WTC11 (cell line): ENCODE results near the gene HPSE2. TPM values are rescaled to one million over a fixed set of nuclear protein-coding genes. Genes with fewer than 3 reads are reported as not detected.
"Not testable (repeated sequence)": the region's sequence is repeated elsewhere in the genome, so short reads cannot be mapped to it uniquely, and the experiment has no call there.

Source experiments
- ATAC-seq: fragments of 200-7000 bp; cut with Tn5 transposase; 2 replicates; pipeline ENCODE4 v1.10.0; 2021; ENCODE audit warnings: mild to moderate bottlenecking, moderate library complexity
- CTCF ChIA-PET: fragments of 300-600 bp; sonication (Branson Sonifier 250); formaldehyde crosslinking; loops from one replicate; lab custom pipeline; 2021; ENCODE audit warnings: antibody characterized with exemption; lab: Charles Lee
- POLR2A ChIA-PET: fragments of 350-600 bp; sonication (Branson Sonifier 250); formaldehyde crosslinking; loops from one replicate; lab custom pipeline; 2021; ENCODE audit warnings: antibody characterized with exemption; lab: Charles Lee
- DNase-seq: peaks from one replicate; pipeline ENCODE4 v3.0.0; 2021; ENCODE audit warnings: low spot score
- H3K27ac Mint-ChIP-seq: 2 replicates; pipeline ENCODE4 v1.8.0; 2021; ENCODE audit warnings: mixed read lengths
- H3K27me3 Mint-ChIP-seq: 2 replicates; pipeline ENCODE4 v1.8.0; 2021; ENCODE audit warnings: low read depth, mild to moderate bottlenecking, moderate library complexity, mixed read lengths
- H3K36me3 Mint-ChIP-seq: 2 replicates; pipeline ENCODE4 v1.8.0; 2021; ENCODE audit warnings: mixed read lengths
- H3K4me1 Mint-ChIP-seq: 2 replicates; pipeline ENCODE4 v1.8.0; 2022; ENCODE audit warnings: mixed read lengths
- H3K4me3 Mint-ChIP-seq: 2 replicates; pipeline ENCODE4 v1.8.0; 2021; ENCODE audit warnings: mild to moderate bottlenecking, moderate library complexity, mixed read lengths
- H3K9me3 Mint-ChIP-seq: 2 replicates; pipeline ENCODE4 v1.8.0; 2021; ENCODE audit warnings: mixed read lengths
- ESRRA ChIP-seq: sonication (generic); formaldehyde crosslinking; IDR thresholded peaks from 2 replicates; pipeline ENCODE4 v1.8.1; 2022; ENCODE audit warnings: mild to moderate bottlenecking, missing genetic modification reagents, borderline replicate concordance
- ETV6 ChIP-seq: sonication (generic); formaldehyde crosslinking; IDR thresholded peaks from 2 replicates; pipeline ENCODE4 v1.8.1; 2022; ENCODE audit warnings: mild to moderate bottlenecking, missing genetic modification reagents
- JUN ChIP-seq: sonication (generic); formaldehyde crosslinking; IDR thresholded peaks from 2 replicates; pipeline ENCODE4 v1.8.0; 2023; ENCODE audit warnings: mild to moderate bottlenecking, missing genetic modification reagents
- MAX ChIP-seq: sonication (generic); formaldehyde crosslinking; IDR thresholded peaks from 2 replicates; pipeline ENCODE4 v1.8.0; 2022; ENCODE audit warnings: mild to moderate bottlenecking, missing genetic modification reagents
- NFATC4 ChIP-seq: fragments of 250-450 bp; sonication (Bioruptor Pico); IDR thresholded peaks from 2 replicates; pipeline ENCODE4 v1.9.0; 2021; ENCODE audit warnings: mild to moderate bottlenecking
- NFE2L1 ChIP-seq: sonication (generic); formaldehyde crosslinking; IDR thresholded peaks from 2 replicates; pipeline ENCODE4 v1.8.1; 2023; ENCODE audit warnings: missing genetic modification reagents
- NR1H2 ChIP-seq: sonication (generic); formaldehyde crosslinking; IDR thresholded peaks from 2 replicates; pipeline ENCODE4 v1.9.0; 2021; ENCODE audit warnings: mild to moderate bottlenecking, moderate library complexity, missing genetic modification reagents
- NR2C2 ChIP-seq: sonication (generic); formaldehyde crosslinking; IDR thresholded peaks from 2 replicates; pipeline ENCODE4 v1.8.0; 2022; ENCODE audit warnings: mild to moderate bottlenecking, missing genetic modification reagents
- SOX15 ChIP-seq: fragments of 250-450 bp; sonication (Bioruptor Pico); IDR thresholded peaks from 2 replicates; pipeline ENCODE4 v1.9.0; 2021; ENCODE audit warnings: mild to moderate bottlenecking
- ZMAT4 ChIP-seq: fragments of 250-450 bp; sonication (Bioruptor Pico); IDR thresholded peaks from 2 replicates; pipeline ENCODE4 v1.9.0; 2021; ENCODE audit warnings: mild to moderate bottlenecking
- ZNF263 ChIP-seq: sonication (generic); formaldehyde crosslinking; IDR thresholded peaks from 2 replicates; pipeline ENCODE4 v1.8.1; 2022; ENCODE audit warnings: low read depth, mild to moderate bottlenecking, moderate library complexity, missing genetic modification reagents
- ZNF416 ChIP-seq: fragments of 250-450 bp; sonication (Bioruptor Pico); IDR thresholded peaks from 2 replicates; pipeline ENCODE4 v1.9.0; 2021; ENCODE audit warnings: mild to moderate bottlenecking, inconsistent platforms
- ZNF423 ChIP-seq: fragments of 250-450 bp; sonication (Bioruptor Pico); IDR thresholded peaks from 2 replicates; pipeline ENCODE4 v2.1.2; 2022; ENCODE audit warnings: mild to moderate bottlenecking, moderate library complexity
- total RNA-seq: library from RNA; stranded (reverse); gene quantifications from 3 replicates; pipeline ENCODE4 v1.2.3, GENCODE V29; 2021
- TF ChIP-seq, protein P1 (sequence below): sonication (generic); formaldehyde crosslinking; IDR thresholded peaks from 2 replicates; pipeline ENCODE4 v1.8.1; 2023; ENCODE audit warnings: mild to moderate bottlenecking, missing genetic modification reagents, borderline replicate concordance
- TF ChIP-seq, protein P2 (sequence below): fragments of 250-450 bp; sonication (Bioruptor Pico); IDR thresholded peaks from 2 replicates; pipeline ENCODE4 v1.8.0; 2021; ENCODE audit warnings: mild to moderate bottlenecking
- TF ChIP-seq, protein P3 (sequence below): sonication (generic); formaldehyde crosslinking; IDR thresholded peaks from 2 replicates; pipeline ENCODE4 v1.8.0; 2022; ENCODE audit warnings: mild to moderate bottlenecking, missing genetic modification reagents
- TF ChIP-seq, protein P4 (sequence below): sonication (generic); formaldehyde crosslinking; IDR thresholded peaks from 2 replicates; pipeline ENCODE4 v1.8.1; 2022; ENCODE audit warnings: missing genetic modification reagents, borderline replicate concordance
- TF ChIP-seq, protein P5 (sequence below): sonication (generic); formaldehyde crosslinking; IDR thresholded peaks from 2 replicates; pipeline ENCODE4 v1.8.1; 2023; ENCODE audit warnings: mild to moderate bottlenecking, missing genetic modification reagents

HPSE2 gene
- total RNA-seq, 1 experiment from 2014 or later = 0.66 TPM

DNA sequence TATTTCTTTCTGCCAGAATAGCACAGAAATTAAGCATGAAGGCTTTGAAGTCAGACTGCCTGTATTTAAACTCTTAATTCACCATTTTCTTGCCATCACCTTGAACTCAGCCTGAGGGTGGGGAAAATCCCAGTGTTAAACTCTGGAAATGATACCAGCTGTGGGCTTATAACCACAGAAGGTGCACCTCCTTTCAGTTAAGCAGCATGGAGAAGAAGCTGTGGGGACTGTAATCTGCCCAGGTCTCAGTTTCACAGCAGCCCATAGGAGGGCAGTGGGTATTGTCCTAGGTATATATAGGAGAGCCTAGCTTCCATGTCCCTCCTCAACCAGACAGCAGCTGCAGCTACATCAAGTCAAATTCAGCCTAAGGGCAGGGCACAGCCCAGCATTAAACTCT, 241.6 kb downstream of the HPSE2 start:
- Mint-ChIP-seq H3K36me3 (no peaks in the 10 kb centered on the region), H3K4me1 (no peaks in the 10 kb centered on the region), H3K4me3 (no peak overlapping the region), H3K27me3 (no peaks in the 10 kb centered on the region), H3K27ac (no peak overlapping the region), H3K9me3 (peaks cover 3% of the 10 kb centered on the region; the same call in 1 of the 2 replicates)
- CTCF ChIA-PET = no interaction called here
- DNase-seq (no peak), ATAC-seq (no peak)
- POLR2A ChIA-PET = no interaction called here
- no peak for TF ChIP-seq NR1H2 (CRISPR knock-in tag)

DNA sequence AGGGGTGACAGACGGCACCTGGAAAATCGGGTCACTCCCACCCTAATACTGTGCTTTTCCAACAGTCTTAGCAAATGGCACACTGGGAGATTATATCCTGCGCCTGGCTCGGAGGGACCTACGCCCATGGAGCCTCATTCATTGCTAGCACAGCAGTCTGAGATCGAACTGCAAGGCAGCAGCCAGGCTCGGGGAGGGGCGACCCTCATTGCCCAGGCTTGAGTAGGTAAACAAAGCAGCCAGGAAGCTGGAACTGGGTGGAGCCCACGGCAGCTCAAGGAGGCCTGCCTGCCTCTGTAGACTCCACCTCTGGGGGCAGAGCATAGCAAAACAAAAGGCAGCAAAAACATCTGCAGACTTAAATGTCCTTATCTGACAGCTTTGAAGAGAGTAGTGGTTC, 251.9 kb downstream of the HPSE2 start:
- H3K27me3 Mint-ChIP-seq, POLR2A ChIA-PET, H3K36me3 Mint-ChIP-seq, ATAC-seq, DNase-seq, H3K27ac Mint-ChIP-seq, H3K4me1 Mint-ChIP-seq, H3K4me3 Mint-ChIP-seq, CTCF ChIA-PET: not testable (repeated sequence)
- peaks cover 18% of the 10 kb centered on the region for H3K9me3 Mint-ChIP-seq

GRCh38 chr10:98980353-98980752, 255.3 kb downstream of the HPSE2 start:
- no peak for ATAC-seq
- Mint-ChIP-seq H3K27me3 (no peaks in the 10 kb centered on the region), H3K36me3 (peaks cover 7% of the 10 kb centered on the region; the same call in 1 of the 2 replicates), H3K4me1 (no peaks in the 10 kb centered on the region), H3K4me3 (no peak overlapping the region), H3K9me3 (peaks cover 29% of the 10 kb centered on the region), H3K27ac (no peak overlapping the region)
- no peak for TF ChIP-seq ETV6 (CRISPR knock-in tag)
- TF ChIP-seq, protein P1, sequence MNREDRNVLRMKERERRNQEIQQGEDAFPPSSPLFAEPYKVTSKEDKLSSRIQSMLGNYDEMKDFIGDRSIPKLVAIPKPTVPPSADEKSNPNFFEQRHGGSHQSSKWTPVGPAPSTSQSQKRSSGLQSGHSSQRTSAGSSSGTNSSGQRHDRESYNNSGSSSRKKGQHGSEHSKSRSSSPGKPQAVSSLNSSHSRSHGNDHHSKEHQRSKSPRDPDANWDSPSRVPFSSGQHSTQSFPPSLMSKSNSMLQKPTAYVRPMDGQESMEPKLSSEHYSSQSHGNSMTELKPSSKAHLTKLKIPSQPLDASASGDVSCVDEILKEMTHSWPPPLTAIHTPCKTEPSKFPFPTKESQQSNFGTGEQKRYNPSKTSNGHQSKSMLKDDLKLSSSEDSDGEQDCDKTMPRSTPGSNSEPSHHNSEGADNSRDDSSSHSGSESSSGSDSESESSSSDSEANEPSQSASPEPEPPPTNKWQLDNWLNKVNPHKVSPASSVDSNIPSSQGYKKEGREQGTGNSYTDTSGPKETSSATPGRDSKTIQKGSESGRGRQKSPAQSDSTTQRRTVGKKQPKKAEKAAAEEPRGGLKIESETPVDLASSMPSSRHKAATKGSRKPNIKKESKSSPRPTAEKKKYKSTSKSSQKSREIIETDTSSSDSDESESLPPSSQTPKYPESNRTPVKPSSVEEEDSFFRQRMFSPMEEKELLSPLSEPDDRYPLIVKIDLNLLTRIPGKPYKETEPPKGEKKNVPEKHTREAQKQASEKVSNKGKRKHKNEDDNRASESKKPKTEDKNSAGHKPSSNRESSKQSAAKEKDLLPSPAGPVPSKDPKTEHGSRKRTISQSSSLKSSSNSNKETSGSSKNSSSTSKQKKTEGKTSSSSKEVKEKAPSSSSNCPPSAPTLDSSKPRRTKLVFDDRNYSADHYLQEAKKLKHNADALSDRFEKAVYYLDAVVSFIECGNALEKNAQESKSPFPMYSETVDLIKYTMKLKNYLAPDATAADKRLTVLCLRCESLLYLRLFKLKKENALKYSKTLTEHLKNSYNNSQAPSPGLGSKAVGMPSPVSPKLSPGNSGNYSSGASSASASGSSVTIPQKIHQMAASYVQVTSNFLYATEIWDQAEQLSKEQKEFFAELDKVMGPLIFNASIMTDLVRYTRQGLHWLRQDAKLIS = no peak
- TF ChIP-seq ZNF423 (CRISPR knock-in tag) = no peak
- TF ChIP-seq ZNF416 (CRISPR knock-in tag) = no peak
- TF ChIP-seq, protein P2, sequence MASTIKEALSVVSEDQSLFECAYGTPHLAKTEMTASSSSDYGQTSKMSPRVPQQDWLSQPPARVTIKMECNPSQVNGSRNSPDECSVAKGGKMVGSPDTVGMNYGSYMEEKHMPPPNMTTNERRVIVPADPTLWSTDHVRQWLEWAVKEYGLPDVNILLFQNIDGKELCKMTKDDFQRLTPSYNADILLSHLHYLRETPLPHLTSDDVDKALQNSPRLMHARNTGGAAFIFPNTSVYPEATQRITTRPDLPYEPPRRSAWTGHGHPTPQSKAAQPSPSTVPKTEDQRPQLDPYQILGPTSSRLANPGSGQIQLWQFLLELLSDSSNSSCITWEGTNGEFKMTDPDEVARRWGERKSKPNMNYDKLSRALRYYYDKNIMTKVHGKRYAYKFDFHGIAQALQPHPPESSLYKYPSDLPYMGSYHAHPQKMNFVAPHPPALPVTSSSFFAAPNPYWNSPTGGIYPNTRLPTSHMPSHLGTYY (CRISPR knock-in tag) = no peak
- no peak for TF ChIP-seq NFE2L1 (CRISPR knock-in tag)
- no peak for TF ChIP-seq ZMAT4 (CRISPR knock-in tag)
- TF ChIP-seq, protein P3, sequence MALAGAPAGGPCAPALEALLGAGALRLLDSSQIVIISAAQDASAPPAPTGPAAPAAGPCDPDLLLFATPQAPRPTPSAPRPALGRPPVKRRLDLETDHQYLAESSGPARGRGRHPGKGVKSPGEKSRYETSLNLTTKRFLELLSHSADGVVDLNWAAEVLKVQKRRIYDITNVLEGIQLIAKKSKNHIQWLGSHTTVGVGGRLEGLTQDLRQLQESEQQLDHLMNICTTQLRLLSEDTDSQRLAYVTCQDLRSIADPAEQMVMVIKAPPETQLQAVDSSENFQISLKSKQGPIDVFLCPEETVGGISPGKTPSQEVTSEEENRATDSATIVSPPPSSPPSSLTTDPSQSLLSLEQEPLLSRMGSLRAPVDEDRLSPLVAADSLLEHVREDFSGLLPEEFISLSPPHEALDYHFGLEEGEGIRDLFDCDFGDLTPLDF (CRISPR knock-in tag) = no peak
- TF ChIP-seq ZNF263 = no peak
- TF ChIP-seq, protein P4, sequence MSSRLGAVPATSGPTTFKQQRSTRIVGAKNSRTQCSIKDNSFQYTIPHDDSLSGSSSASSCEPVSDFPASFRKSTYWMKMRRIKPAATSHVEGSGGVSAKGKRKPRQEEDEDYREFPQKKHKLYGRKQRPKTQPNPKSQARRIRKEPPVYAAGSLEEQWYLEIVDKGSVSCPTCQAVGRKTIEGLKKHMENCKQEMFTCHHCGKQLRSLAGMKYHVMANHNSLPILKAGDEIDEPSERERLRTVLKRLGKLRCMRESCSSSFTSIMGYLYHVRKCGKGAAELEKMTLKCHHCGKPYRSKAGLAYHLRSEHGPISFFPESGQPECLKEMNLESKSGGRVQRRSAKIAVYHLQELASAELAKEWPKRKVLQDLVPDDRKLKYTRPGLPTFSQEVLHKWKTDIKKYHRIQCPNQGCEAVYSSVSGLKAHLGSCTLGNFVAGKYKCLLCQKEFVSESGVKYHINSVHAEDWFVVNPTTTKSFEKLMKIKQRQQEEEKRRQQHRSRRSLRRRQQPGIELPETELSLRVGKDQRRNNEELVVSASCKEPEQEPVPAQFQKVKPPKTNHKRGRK (CRISPR knock-in tag) = no peak
- TF ChIP-seq NFATC4 (CRISPR knock-in tag) = no peak
- no peak for TF ChIP-seq ESRRA
- no peak for TF ChIP-seq SOX15 (CRISPR knock-in tag)
- no peak for TF ChIP-seq JUN (CRISPR knock-in tag)
- TF ChIP-seq, protein P5, sequence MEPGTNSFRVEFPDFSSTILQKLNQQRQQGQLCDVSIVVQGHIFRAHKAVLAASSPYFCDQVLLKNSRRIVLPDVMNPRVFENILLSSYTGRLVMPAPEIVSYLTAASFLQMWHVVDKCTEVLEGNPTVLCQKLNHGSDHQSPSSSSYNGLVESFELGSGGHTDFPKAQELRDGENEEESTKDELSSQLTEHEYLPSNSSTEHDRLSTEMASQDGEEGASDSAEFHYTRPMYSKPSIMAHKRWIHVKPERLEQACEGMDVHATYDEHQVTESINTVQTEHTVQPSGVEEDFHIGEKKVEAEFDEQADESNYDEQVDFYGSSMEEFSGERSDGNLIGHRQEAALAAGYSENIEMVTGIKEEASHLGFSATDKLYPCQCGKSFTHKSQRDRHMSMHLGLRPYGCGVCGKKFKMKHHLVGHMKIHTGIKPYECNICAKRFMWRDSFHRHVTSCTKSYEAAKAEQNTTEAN (CRISPR knock-in tag) = no peak
- no peak for TF ChIP-seq NR2C2 (CRISPR knock-in tag)
- TF ChIP-seq MAX (CRISPR knock-in tag) = no peak
- DNase-seq = no peak
- ChIA-PET CTCF (no interaction called here), POLR2A (no interaction called here)
